ENCODE data around the gene SLC12A9.
A peak's percentile ranks its signal among the peaks of the same experiment; 100 is the strongest.
"Not testable (repeated sequence)": the region's sequence is repeated elsewhere in the genome, so short reads cannot be mapped to it uniquely, and the experiment has no call there.

SLC12A9 gene

GRCh38 chr7:100825215-100825671 lies 27.3 kb upstream of the SLC12A9 start:
- DNase-seq (ENCODE audit: low read depth, low spot score) = no peak

GRCh38 chr7:100825751-100826513 lies 26.6 kb upstream of the SLC12A9 start:
- DNase-seq (ENCODE audit: low read depth, low spot score) = no peak

DNA sequence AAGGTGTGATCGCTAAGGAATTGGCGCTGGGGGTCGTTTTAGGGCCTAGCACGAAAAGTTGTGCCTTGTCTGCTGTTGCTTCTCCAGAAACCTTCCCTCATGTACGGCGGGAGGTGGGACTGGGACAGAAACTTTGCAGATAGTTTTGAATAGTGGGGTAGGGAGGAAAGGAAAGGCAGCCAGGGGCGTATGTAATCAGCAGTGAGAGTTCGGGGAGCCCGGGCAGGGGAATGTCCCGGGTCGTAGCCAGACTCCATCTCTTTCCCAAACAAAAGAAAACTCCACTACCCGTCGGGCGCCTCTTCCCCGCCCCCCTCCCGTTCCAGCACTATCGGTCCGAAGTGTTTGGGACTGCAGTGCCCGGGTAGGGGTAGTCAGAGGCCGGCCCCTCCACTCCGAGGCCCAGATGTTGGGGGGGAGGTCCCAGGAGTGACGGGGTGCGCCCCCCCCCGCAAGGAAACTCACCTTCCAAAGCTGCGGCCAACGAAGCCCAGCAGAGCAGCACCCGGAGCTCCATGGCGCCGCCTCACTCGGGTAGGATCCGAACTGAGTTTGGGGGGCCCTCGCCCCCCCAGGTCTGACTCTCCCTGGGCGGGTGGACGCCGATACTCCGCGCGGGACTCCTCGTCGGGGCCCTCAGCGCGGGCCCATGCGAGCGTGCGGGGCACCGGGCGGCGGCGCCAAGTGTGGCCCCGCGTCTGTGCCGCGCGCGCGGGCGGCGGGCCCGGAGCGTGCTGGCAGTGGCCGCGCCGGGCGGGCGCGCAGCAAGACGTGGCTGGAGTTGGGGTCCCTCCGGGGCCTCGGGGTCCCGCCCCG lies 25.8 kb upstream of the SLC12A9 start:
- no peak for DNase-seq (ENCODE audit: low read depth, low spot score)

GRCh38 chr7:100827330-100828226 lies 24.9 kb upstream of the SLC12A9 start, which contains the start of gene EPHB4:
Gene EPHB4, minus strand, starts transcription at chr7:100827523. Its CDS starts 493 bp downstream, at chr7:100827030.
- no peak for DNase-seq (ENCODE audit: low read depth, low spot score)

- DNase-seq (ENCODE audit: low read depth, low spot score) = no peak
Observed at GRCh38 chr7:100829150-100829716, 23.3 kb upstream of the SLC12A9 start.

- no peak for DNase-seq (ENCODE audit: low read depth, low spot score)
Observed at GRCh38 chr7:100830396-100830795, 22.1 kb upstream of the SLC12A9 start.

DNA sequence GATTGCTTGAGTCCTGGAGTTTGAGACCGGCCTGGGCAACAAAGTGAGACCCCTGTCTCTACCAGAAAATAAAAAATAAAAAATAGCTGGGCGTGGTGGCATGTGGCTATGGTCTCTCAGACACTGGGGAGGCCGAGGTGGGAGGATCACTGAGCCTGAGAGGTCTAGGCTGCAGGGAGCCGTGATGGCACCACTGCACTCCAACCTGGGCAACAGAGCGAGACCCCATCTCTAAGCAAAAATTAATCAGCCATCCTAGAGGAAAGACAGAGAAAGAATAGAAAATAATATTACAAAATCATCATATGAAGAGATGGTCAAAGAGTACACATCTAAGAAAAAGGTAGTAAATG lies 20.3 kb upstream of the SLC12A9 start:
- DNase-seq (ENCODE audit: low read depth, low spot score) = no peak

DNA sequence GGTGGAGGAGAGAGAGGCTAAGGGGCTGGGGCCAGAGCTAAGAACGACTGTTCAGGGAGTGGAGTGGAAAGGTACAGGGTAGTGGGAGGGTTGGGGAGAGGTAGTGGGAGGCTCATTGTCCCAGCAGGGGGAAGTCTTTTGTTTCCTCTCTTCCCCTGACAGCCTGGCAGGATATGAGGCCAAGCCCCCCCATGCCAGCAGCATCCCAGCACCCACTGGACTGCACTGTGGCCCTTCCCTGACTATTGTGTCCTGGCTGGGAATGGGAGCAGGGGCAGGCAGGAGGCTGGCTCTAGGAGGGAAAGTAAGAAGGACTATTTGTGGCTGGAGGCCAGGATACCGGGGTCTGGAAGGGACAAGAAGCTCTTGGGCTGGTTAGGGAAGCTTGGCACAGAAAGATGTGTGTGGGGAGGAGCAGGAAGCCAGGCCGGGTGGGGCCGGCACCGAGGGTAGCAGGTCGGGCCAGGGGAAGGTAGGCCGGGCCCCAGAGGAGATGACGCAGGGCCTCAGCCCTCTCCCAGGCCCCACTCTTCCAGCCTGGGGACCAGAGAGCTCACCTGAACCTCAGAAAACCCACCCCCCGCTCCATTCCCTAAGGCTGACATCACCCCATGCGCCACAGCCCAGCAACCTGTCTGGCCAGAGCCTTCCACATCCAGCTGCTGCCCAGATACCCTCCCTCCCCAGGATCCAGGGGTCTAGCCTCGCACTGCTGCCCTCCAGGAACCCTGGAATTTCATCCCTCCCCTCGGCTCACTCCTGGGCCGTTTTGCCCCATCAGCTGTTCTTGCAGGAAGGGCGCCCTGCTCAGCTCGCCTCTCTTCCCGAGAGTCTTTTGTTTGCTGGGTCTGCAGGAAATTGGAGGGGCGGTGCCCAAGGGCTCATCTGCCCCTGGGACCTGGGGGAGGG lies 16.4 kb upstream of the SLC12A9 start:
- DNase-seq (ENCODE audit: low read depth, low spot score) = no peak

- DNase-seq (ENCODE audit: low read depth, low spot score) = no peak
Observed at GRCh38 chr7:100836812-100837098, 15.8 kb upstream of the SLC12A9 start.

DNA sequence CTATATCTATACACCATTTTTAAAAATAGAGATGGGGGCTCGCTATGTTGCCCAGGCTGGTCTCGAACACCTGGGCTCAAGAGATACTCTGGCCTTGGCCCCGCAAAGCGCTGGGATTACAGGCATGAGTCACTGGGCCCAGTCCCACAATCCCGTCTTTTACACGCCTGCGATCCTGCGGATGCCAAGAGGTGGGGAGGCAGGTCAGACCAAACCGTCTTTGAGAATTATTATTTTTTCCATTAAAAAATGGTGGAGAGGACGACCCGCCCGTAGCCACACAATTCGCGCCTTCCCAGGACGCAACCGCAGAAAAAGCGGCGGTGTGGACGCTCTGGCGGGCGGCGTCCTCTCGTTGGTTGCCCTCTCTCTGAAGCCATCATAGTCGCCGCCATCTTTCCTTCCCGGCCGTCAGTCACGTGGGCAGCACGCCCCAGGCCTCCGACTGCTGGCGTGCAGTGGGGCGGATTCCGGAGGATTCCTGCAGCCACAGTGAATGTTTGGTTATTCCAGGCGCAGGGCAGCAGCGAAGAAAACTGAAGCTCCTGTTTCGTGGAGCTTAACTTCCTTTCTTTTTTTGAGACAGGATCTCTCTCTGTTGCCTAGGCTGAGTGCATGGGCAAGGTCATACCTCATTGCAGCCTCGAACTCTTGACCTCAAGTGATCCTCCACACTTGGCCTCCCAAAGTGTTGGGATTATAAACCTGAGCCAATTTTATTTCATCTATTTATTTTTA lies 15.2 kb upstream of the SLC12A9 start:
- DNase-seq (ENCODE audit: low read depth, low spot score) = peak; percentile 45

GRCh38 chr7:100839361-100839760 lies 13.2 kb upstream of the SLC12A9 start:
- DNase-seq (ENCODE audit: low read depth, low spot score) = no peak

GRCh38 chr7:100840470-100841100 lies 11.9 kb upstream of the SLC12A9 start:
- no peak for DNase-seq (ENCODE audit: low read depth, low spot score)

DNA sequence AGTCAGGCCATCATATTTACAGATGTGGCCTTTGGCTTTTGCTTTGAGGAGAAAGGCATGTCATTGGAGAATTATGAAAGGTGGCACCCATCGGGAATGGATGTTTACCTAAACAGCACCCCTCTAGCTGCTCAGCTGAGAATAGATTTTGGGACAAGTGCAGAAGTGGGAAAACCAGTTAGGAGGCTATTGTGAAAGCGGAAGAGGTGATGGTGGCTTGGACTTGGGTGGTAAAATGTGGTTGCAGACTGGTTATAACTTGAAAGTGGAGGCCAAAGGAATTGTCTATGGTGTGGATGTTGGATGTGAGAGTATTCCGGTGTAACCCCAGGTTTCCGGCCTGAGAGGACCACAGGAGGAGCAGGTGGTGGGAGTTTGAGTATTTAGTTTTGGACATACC lies 5.2 kb upstream of the SLC12A9 start:
- DNase-seq (ENCODE audit: low read depth, low spot score) = no peak

GRCh38 chr7:100854146-100854895 lies 1.8 kb downstream of the SLC12A9 start:
- DNase-seq (ENCODE audit: low read depth, low spot score) = no peak

DNA sequence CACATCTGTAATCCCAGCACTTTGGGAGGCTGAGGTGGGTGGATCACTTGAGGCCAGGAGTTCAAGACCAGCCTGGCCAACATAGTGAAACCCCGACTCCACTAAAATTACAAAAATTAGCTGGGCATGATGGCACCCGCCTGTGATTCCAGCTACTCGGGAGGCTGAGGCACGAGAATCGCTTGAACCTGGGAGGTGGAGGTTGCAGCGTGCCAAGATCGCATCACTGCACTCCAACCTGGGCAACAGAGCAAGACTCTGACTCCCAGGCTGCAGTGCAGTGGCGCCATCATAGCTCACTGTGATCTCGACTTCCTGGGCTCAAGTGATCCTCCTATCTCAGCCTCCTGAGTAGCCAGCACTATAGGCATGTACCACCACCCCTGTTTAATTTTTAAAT lies 2.4 kb downstream of the SLC12A9 start:
- DNase-seq (ENCODE audit: low read depth, low spot score) = not testable (repeated sequence)

DNA sequence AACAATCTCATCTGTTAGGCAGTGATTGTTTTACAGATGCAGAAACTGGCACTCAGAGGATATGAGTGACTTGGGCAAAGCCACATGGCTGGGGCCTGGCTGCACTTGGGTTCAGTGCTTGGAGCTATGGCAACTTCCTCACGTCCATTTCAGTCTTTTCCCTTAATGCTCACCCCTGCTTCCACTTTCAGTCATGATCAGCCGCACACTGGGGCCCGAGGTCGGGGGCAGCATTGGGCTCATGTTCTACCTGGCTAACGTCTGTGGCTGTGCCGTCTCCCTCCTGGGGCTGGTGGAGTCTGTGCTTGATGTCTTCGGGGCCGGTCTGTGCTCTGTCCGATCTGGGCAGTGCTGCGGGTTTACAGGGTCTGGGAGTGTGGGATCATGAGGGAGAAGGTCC lies 3.0 kb downstream of the SLC12A9 start:
- no peak for DNase-seq (ENCODE audit: low read depth, low spot score)

DNA sequence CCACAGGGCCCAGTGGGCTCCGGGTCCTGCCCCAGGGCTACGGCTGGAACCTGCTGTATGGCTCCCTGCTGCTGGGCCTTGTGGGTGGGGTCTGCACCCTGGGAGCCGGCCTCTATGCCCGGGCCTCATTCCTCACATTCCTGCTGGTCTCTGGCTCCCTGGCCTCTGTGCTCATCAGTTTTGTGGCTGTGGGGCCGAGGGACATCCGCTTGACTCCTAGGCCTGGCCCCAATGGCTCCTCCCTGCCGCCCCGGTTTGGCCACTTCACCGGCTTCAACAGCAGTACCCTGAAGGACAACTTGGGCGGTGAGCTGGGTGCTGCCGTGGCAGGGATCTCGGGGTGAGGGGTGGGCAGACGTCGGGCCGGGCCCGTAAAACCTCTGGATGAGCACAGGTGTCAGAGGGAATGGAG lies 4.4 kb downstream of the SLC12A9 start:
- no peak for DNase-seq (ENCODE audit: low read depth, low spot score)

- no peak for DNase-seq (ENCODE audit: low read depth, low spot score)
Observed at GRCh38 chr7:100859856-100860255, 7.3 kb downstream of the SLC12A9 start.

Data from activated CD4-positive, CD25-positive, alpha-beta regulatory T cell treated with anti-CD3 and anti-CD28 coated beads, Interleukin-2, amount 50 U/mL, for 16 hours (primary cell).